Stimulated activated CD8-positive, alpha-beta memory T cell treated with anti-CD3 and anti-CD28 coated beads, Interleukin-12 subunit alpha, Interleukin-12 subunit beta, amount 100 ng/mL, for 1 hour (primary cell): ENCODE measurements around the gene UNG.
A peak's percentile ranks its signal among the peaks of the same experiment; 100 is the strongest.

Experiments used
- DNase-seq: peaks from one replicate; pipeline ENCODE4 v3.0.0-alpha.2; 2020; ENCODE audit warnings: low read depth

The UNG gene

DNA sequence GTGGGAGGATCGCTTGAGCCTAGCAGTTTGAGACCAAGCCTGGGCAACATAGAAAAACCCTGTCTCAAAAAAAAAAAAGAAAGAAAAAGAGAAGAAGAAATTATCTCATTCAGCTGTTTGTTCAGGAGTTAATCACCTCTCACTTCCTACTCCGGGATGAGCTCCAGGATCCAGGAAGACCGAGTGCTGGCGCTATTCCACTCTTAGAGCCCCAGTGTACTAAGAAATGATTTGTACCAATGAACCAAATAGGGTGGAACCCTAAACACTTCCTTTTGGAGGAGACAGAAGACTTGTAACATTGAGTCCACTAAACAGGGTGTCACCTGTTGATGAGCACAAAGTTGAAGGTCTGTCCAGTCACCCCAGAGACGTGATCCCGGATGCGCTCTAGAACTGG lies 7.7 kb upstream of the UNG start:
- DNase-seq, result no peak

- no peak for DNase-seq
Measured at GRCh38 chr12:109092497-109093021, 4.8 kb upstream of the UNG start.

- DNase-seq, result peak; percentile 92
Measured at GRCh38 chr12:109093022-109093918, 4.1 kb upstream of the UNG start, which contains the start of gene ALKBH2. Gene ALKBH2 (minus strand): TSS chr12:109093472. CDS start chr12:109092786, 686 bp downstream.

DNA sequence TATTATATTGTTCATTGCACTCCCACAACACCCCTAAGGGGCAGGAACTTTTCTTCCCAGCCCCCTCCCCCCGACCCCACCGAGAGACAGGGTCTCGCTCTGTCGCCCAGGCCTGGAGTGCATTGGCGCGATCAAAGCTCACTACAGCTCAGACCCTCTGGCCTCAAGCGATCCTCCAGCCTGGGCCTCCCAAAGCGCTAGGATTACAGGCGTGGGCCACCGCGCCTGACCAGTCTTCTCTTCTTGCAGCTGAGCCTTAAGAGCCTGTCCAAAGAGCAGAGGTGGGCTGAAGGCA lies 310 bp upstream of the UNG start:
- no peak for DNase-seq

DNA sequence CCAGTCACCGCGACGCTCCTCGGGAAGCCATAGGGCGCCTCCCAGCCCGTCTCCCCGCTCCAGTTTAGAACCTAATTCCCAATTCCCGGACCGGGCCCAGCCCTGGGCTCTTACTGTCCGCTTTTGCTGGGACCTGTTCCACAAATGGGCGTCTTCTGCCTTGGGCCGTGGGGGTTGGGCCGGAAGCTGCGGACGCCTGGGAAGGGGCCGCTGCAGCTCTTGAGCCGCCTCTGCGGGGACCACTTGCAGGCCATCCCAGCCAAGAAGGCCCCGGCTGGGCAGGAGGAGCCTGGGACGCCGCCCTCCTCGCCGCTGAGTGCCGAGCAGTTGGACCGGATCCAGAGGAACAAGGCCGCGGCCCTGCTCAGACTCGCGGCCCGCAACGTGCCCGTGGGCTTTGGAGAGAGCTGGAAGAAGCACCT lies 797 bp downstream of the UNG start:
- no peak for DNase-seq

- no peak for DNase-seq
Measured at GRCh38 chr12:109098651-109099050, 1.3 kb downstream of the UNG start.

DNA sequence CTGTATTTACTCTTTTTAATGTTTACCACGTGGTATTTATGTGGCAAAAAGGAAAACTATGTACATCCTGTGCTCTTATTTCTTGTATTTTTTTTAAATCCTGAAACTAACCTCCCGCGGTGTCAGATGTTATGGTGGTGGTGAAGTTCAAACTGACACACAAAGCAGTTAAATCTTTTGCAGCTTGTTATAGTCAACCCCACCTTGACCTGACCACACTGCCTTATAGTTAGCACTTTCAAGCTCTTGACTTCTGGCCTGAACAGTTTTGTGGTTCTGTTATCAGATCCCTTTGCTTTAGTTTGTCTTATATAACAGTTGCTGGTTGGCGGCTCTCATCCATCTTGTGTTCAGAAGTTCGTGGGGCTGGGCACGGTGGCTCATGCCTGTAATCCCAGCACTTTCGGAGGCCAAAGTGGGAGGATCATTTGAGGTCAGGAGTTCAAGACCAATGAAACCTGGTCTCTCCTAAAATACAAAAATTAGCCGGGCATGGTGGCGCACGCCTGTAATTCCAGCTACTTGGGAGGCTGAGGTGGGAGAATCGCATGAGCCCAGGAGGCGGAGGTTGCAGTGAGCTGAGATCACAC lies 2.1 kb downstream of the UNG start:
- no peak for DNase-seq

DNA sequence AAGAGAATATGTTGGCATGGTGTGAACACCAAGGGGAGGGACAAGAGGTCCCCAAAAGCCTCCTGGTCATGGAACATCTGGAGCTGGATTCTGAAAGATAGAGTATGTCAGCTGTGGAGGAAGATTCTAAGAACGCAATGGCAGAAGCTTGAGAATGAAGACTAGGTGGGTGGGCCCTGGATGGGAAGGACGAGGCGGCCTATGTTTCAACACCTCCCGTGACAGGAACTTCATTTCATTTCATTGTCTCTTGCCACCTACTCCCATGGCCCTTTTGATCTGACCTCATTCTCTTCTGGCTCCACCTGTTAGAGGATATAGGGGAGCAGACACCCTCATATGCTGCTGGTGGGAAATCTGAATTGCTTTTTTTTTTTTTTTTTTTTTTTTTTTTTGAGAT lies 3.3 kb downstream of the UNG start:
- DNase-seq, result no peak

DNA sequence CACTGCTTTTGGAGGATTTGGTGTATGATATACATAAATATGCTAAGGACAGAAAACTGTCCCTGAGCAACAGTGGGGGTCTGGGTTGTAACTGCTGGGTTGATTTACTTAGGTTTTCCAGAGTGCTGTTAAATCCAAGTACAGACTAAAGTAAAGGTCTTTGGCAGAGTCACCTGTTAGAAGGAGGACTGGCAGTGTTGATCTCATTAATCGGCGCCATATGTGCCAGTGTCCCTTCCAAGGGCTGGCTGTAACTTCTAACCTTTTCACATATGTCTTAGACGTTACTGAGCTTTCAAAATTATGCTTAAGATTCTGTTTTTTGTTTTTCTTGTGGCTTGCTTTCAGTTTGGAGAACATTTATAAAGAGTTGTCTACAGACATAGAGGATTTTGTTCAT lies 5.1 kb downstream of the UNG start:
- DNase-seq, result no peak

- no peak for DNase-seq
Measured at GRCh38 chr12:109105176-109105575, 7.8 kb downstream of the UNG start.

DNA sequence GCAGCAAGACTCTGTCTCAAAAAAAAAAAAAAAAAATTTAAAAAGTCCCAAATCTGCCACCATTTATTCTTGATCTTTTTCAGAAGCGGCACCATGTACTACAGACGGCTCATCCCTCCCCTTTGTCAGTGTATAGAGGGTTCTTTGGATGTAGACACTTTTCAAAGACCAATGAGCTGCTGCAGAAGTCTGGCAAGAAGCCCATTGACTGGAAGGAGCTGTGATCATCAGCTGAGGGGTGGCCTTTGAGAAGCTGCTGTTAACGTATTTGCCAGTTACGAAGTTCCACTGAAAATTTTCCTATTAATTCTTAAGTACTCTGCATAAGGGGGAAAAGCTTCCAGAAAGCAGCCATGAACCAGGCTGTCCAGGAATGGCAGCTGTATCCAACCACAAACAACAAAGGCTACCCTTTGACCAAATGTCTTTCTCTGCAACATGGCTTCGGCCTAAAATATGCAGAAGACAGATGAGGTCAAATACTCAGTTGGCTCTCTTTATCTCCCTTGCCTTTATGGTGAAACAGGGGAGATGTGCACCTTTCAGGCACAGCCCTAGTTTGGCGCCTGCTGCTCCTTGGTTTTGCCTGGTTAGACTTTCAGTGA lies 12.5 kb downstream of the UNG start:
- DNase-seq, result no peak

DNA sequence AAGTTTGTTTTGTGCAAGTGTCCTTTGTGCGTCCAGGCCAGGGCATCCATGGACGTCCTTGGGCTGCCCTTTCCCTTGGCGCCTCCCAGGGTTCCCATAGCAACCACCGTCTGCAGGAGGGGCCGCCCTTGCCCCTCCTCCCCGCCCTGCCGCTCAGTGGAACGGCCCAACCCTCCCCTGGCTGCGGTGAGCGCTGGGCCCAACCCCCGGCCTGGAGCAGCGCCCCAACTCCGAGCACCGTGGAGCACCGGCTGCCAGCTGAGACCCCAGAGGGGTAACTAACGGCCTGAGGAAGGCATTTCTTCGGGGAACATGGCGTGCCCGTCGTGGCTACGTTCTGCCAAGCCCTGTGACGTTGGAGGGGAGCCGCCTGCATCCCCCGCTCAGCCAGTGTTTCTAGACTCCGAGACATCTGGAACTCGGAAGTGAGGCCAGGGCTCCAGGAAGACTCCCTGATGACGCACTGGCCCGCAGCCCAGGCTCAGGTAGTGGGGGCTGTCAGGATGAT lies 13.6 kb downstream of the UNG start:
- peak; percentile 15 for DNase-seq

DNA sequence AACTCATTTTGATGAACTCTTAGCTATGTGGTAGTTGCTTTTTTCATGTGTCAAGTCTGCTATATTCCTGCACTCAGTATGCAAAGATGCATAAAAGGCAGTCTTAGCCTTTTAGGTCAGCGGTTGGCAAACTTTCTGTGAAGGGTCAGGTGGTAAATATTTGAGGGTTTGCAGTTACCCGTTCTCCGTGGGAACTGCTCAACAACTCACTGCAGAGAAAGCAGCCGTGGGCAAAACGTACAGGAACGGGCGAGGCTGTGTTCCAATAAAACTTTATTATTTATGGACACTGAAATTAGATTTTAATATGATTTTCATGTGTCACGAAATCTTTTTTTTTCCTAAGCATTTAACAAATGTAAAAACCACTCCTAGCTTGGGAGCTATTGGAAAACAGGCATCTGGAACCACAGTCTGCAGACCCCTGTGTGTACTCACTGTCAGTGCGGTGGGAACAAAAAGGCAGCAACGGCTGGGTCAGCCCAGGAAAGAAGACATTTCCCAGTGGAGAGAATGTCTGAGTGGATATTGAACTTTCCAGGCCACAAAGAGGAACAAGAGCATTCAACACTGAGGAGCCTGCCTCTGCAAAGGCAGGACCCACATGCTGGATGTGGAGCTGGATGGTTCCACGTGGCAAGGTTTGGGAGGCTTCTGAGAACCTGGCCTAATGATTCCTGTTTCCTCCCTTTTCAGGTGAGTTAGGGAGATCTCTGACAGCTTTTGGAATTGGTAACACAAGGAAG lies 15.5 kb downstream of the UNG start:
- DNase-seq, result no peak

DNA sequence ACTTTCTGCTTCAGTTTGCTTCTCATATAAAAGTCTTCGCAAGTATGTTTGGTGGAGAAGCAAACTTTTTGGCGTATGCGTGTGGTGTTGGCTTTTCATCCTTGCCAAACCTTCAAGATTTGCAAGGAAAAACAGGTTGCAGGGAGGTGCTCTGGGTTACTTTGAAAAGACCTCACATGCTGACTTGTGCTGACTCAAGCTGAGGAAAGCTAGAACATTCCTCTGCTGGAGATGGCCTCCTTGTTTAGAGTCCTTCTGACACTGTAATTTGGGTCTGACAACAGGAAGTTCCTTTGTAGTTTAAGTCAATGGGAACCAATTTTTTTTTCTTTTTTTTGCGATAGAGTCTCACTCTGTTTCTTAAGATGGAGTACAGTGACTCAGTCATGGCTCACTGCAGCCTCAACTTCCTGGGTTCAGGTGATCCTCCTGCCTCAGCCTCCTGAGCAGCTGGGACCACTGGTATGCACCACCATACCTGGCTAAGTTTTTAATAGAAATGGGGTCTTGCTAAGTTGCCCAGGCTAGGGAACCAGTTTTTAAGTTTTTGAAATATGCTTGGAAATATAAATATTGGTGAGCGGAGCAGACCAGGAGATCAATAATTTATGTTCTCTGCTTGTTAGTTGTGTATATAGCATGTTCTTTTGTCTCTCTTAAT lies 16.4 kb downstream of the UNG start:
- no peak for DNase-seq

GRCh38 chr12:109114644-109115043 lies 17.2 kb downstream of the UNG start:
- DNase-seq, result no peak

DNA sequence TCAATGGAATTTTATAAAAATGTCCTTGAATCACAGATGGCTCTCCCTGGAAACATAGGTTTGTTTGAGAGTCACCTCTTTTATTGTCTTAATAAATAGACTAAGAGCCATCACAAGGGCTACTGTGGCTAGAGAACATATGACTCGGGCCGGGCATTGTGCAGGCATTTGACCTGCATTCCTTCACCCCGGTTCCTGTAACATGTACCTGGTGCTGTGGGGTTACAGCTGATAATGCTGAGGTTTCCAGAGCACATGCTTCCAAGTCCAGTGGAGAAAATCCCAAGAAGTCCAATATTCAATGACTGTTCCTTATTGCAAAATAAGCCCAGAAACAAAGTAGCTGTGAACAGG lies 18.0 kb downstream of the UNG start:
- DNase-seq, result no peak

DNA sequence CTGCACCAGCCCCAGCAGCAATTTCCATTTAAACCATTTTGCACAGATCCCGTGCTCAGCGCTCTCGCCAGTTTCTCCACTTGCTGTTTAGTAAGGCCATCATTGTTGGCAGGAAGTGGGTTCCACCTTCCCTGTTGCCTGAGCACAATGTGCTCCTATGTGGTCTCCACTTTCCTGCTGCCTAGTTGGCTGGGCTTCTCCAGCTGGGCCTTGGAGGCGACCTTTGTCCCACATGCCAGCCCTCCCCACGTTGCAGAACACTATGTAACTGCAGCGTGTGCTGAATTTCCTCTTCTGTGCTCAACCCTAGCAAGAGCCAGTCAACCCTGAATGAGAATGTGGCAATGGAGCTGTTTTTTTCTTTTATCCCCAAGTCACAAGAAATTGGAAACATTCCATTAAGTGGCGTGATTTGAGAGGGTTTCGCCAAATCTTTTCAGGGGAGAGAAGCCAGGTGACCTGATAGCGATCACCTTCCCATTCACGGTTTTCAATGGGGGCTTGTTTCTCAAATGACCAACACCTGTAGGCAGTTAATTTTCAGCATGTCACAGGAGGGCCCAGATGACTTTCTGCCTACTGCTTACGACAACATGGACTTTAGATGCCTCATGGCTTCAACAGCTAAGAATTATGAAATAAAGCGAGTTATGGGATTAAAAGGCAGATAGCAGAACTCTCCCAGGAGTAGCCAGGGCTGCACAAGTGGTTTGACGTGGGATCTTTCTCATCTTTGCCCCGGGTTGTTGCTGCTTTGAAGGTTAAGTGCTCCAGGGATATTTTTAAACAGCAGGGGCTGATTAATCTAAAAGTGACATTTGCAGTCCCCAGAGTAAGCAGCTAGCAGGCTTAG lies 18.6 kb downstream of the UNG start, which contains the start of gene ACACB:
ACACB (plus strand) TSS at position 830 of the 853 bp plus-strand sequence. CDS start 22,819 bp downstream, outside the sequence.
- no peak for DNase-seq

DNA sequence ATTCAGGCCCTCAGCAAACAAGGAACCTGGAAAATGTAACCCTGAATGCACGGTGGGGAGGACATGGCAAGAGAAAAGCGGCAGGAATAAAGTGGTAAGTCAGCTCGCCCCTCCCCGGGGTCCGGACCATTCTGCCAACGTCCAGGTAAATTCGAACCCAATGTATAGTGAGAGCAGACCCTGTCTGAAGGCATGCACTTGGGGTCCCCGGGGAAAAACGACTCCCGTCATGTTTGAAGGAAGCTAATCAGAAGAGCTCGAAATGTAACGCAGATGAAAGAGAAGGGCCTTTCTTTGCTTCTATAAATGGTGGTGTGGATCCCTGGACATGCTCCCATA lies 19.2 kb downstream of the UNG start:
- no peak for DNase-seq

GRCh38 chr12:109120095-109120494 lies 22.7 kb downstream of the UNG start:
- DNase-seq, result no peak

- DNase-seq, result no peak
Measured at GRCh38 chr12:109120557-109120956, 23.2 kb downstream of the UNG start.
